Measurements from ENCODE around the gene GALNT11.

GALNT11 gene

DNA sequence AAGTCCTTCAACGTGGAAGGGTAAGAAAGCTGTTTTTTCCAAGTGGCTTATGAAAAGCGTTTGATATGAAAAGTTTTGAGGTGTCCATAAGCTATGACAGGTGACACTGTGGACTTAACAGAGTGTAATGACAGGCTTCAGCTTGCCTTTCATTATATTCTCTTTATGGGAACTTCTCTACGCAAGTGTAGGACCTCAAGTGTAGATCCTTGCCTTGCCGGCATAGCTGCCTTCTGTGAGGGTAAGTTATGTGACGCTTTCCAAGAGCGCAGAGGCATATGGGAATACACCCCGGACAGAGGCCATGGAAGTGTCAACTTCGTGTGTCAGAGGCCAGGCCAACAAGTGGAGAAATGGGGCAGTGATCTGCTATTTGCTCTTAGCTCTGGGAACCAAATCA, 91.9 kb downstream of the GALNT11 start:
- DNase-seq (ENCODE audit: low read depth) = no peak

DNA sequence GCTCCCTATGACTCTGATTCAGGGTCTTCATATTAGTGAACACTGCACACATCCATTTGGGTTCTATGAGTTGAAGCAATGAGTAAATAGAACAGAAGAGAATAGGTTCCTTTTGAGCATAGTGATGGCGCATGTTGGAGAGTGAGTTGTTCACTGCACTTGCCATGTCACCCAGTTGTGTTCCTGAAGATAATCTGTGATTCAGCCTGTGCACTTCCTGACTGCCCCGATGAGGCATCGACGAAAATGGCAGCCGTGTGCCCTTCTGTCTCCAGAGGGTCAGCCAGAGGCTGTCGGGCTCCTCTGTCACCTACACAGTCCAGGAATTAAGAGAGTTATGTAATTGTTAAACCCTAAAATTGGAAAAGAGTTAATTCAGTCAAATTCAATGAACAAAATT, 94.7 kb downstream of the GALNT11 start:
- DNase-seq (ENCODE audit: low read depth) = no peak

GRCh38 chr7:152120776-152121175, 95.3 kb downstream of the GALNT11 start:
- DNase-seq (ENCODE audit: low read depth) = no peak

DNA sequence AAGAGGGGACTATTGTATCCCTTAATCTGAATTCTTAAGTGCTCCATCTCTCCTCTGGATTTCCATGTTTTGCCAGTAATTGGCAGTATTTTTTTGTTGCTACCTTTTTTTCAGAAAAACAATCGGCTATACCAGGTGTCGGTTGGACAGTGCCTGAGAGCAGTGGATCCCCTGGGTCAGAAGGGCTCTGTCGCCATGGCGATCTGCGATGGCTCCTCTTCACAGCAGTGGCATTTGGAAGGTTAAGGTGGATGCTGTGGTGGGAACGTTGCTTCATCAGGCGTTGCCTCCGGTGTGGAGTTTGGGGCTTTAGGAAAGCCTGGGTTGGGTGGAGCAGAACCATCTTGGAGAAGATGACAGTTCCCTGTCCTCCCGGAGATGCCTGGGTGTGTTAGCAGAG, 96.0 kb downstream of the GALNT11 start:
- no peak for DNase-seq (ENCODE audit: low read depth)

DNA sequence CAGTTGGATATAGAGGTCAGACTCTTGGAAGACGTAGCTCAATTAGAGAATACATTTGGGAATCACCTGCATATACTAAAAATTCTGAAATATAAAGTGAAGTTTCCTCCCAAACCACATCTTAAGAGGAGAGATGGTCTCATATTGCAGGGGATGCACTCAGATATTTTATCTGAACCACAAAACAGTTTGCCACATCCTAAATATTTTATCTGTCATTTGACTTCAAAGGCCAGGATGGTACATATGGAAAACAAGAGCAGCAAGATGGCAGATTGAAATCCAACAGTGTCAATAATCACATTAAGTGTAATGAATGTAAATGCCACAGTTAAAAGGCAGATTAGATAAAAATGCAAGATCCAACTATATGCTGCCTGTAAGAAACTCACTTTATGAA, 97.1 kb downstream of the GALNT11 start:
- DNase-seq (ENCODE audit: low read depth) = no peak

DNA sequence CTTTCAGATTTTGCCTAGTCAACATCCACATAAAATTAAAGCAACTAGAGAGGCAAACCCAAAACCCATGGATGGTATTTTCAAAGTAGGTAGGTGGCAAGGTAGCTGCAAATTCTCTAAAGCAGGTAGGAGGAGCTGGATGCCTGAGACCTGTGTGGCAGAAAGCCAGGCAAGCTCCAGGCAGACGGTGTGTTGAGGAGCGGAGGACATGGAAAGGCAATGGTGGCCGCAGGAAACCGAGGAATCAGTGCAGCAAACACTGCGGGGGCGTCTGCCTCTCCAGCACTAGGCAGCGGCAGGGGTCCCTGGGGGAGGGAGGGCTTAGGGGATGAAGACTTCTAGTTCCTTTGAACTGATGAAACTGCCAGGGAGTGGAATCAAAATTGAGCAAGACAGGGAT, 101.3 kb downstream of the GALNT11 start:
- DNase-seq (ENCODE audit: low read depth) = no peak

DNA sequence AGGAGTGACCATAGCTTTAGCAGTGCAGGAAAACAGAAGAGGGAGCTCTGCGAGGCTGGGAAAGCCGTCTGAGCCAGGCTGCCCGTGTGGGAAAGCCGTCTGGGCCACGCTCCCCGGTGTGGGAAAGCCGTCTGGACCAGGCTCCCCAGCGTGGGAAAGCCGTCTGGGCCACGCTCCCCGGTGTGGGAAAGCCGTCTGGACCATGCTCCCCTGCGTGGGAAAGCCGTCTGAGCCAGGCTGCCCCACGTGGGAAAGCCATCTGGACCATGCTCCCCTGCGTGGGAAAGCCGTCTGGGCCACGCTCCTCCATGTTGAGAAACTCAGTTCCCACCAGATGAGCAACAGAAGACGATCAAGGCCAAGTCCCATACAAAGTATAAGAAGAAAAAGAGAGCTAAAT, 101.8 kb downstream of the GALNT11 start:
- DNase-seq (ENCODE audit: low read depth) = no peak

DNA sequence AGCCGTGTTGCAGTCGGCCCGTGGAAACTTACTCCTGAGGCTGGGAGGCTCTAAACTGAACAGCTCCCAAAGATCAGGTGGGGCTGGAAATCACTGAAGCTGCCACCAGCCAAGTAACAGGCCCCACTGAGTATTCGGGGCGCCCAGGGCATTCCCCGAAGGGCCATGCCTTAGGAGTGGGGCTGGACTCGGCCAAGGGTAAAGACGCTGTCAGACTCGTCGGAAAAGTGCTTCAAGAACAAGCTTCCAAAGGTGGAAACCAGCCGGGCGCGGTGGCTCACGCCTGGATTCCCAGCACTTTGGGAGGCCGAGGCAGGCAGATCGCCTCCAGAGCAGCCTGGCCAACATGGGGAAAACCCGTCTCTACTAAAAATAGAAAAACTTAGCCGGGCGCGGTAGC, 102.8 kb downstream of the GALNT11 start:
- no peak for DNase-seq (ENCODE audit: low read depth)

DNA sequence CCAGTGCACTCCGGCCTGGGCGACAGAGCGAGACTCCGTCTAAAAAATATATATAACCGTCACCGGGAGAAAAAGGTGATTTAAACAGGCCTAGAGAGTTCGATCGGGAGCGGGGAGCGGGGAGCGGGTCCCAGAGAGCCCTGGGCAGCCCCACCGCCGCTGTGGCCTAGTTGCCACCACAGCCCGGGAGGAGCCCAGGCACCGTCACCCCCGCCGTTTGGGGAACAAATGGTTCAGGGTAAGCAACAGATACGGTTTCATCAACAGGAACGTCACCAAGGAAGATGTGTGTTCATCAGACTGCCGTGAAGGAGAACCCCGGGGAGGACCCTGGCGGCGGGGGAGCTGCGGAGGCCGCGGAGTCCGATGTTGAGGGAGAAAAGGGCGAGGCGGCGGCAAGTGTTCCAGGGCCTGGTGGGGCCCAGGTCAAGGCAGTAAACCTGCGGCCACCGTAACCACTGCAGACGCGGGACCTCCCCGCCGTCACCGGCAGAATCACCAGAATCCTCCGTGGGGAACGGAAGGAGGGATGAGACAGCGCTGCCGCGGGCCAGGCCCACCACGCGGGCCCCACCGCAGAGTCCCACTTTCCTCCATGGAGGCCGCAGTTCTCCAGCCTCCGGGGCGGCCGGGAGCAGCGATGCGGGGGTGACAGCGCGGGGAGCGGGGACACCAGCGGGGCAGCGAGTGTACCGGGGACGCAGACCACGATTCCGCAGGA, 103.4 kb downstream of the GALNT11 start:
- DNase-seq (ENCODE audit: low read depth) = no peak

- no peak for DNase-seq (ENCODE audit: low read depth)
Measured at GRCh38 chr7:152129682-152130081, 104.2 kb downstream of the GALNT11 start.

DNA sequence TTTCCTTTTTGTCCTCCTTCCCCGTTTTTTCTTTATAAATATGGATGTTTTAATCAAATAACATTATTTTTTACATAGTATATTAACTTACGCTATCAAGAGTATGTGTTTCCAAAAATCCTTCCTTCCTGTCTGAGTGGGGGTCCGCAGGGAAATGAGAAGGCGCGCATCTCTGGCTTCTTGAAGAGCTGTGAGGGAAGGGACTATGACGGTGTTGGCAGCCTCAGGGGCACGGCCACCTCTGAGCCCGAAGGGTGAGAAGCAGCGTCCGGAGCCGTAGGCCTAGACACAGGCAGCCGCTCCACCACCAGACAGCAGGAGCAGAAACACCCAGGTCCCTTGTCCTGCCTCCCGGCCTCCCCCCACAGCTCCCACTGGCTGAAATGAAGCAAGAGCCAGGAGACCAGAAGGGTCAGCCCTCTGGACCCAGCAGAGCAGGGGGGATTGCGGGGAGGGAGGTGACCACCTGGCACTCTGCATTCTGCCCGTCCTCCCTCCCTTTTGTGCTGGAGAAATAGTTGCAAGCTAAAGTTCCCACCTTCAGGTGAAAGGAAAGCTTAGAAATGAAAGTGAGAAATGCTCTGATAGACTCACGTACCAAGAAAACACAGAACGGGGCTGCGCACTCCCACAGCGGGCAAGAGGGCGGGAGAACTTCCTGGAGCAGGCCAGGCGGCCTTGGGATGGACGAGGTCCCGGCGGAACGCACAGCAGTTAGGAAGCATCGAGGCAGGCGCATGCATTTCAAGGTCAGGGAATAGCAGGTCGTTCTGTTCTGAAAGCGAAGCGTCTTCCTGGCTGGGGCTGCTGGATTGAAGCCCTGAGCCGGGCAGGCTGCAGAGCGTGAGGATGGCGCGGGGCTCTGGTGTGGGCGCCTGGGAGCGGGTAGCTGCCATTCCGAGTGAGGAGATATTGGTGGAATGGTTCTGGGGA, 105.5 kb downstream of the GALNT11 start:
- no peak for DNase-seq (ENCODE audit: low read depth)

GRCh38 chr7:152131981-152132494, 106.6 kb downstream of the GALNT11 start:
- no peak for DNase-seq (ENCODE audit: low read depth)

- DNase-seq (ENCODE audit: low read depth) = no peak
Measured at GRCh38 chr7:152132812-152133211, 107.3 kb downstream of the GALNT11 start.

DNA sequence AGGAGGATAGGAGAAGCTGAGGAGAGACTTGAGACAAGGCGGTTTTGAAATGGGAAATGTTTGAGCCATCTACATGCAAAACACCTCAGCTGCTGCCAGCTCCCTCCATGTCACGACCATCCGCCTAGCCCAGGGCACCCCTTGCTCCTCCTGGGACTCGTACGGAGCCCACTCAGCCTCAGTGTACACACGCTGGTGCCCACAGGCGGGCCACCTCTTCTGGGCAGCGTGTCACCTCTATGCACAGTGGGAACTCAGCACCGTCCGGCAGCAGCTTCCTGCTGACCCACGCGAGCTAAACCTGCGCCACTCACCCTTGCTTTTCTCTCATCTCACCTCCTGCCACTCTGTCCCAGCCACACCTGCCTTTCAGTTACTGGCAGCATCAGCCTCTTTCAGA, 108.3 kb downstream of the GALNT11 start:
- DNase-seq (ENCODE audit: low read depth) = no peak

- no peak for DNase-seq (ENCODE audit: low read depth)
Measured at GRCh38 chr7:152136686-152137085, 111.2 kb downstream of the GALNT11 start.

GRCh38 chr7:152137476-152138025, 112.1 kb downstream of the GALNT11 start:
- no peak for DNase-seq (ENCODE audit: low read depth)

- DNase-seq (ENCODE audit: low read depth) = no peak
Measured at GRCh38 chr7:152140067-152140466, 114.6 kb downstream of the GALNT11 start.

- no peak for DNase-seq (ENCODE audit: low read depth)
Measured at GRCh38 chr7:152140560-152140959, 115.1 kb downstream of the GALNT11 start.

DNA sequence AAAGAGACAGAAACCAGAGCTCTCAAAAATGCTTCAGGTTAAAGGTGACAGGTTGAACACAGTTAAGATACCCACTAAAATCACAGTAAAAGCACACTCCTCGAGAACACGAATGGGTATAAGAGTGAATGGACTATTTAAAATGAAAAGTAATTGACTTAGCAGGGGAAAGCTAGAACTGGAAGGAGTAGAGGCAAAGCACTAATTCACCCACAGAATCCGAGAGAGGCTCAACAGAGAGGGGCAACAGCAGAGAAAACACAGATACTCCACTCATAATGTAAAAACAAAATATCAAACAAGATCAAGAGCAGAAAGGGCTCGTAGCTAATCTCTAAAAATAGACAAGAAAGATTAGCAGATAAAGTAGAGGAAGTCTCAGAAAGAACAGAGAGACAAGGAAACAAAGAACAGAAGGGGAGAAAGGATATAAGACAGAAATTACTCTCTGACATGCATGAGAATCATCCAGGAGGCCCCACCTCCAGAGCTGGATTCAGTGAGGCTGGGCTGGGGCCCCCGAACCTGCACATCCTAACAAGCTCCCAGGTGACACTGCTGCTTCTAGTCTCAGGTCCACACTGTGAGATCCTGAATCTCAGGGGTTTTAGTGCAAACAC, 117.6 kb downstream of the GALNT11 start:
- no peak for DNase-seq (ENCODE audit: low read depth)

DNA sequence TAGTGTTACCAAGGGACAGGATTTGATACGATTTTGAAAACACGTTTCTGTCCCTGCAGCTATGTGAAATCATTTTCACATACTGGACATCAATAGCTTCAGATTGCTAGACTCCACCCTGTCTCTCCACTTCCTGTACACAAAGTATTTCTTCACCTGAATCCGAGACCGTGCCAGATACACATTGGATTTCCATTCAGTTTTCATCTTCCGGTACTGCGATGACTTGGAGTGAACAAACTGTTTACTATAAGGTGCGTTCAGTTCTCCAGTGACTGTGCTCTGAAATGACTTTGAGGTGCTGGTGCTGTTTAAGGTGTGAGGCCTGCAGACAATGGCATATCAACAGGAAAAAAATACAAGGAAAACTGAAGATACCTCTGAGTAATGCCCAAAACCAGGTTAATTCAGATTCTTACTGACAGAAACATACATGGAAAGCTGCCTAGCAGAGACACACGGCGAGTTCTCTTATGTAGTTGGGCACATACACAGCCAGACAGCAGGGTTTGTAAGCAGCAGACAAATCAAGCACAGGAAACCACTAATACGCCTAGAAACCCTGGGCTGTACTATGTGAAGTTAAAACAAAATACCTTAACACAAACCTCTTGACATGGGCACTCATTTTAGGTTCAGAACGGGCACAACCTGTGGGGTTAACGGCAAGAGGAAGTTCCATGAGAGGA, 119.2 kb downstream of the GALNT11 start:
- DNase-seq (ENCODE audit: low read depth) = no peak

DNA sequence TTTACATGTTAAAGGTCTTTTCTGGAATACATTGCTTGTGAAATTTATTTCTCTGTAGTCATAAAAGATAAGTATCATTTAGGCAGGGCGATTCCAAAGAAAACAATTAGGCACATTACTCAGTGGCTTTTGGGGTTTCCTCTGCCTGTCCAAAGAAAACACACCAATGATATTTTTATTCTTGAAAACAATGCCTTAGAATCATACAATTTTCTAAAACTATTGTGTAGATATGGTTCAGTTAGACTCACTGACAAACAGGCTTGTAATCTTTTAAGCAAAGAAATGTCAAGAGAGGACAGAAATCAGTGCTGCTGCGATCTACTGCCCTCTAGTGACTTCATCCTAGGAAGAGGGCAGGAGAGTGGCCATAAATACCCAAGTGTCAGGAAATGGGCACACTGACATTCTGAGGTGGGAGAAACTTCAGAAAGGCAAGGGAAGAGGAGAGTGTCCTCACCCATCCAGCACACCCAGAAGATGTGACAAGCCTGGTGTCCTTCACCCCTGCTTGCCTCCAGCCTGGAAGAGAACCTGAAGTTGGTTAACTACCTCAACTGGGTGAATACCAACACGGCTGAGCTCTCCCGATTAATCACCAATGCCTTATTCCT, 120.5 kb downstream of the GALNT11 start:
- no peak for DNase-seq (ENCODE audit: low read depth)

All from stimulated activated CD8-positive, alpha-beta memory T cell treated with anti-CD3 and anti-CD28 coated beads, Interleukin-15, amount 100 ng/mL, for 1 hour (primary cell).